Measurements from ENCODE around the gene DPYD.
"Not testable (repeated sequence)": the region's sequence is repeated elsewhere in the genome, so short reads cannot be mapped to it uniquely, and the experiment has no call there.

DPYD gene

GRCh38 chr1:97364086-97364485 lies 556.7 kb downstream of the DPYD start:
- no peak for DNase-seq
- in situ Hi-C loops (cut with MboI; ENCODE audit: low pct_unique_long_range_greater_than_20kb, low sequenced_read_pairs): no loop called here

GRCh38 chr1:97356309-97356708 lies 564.5 kb downstream of the DPYD start:
- in situ Hi-C loops (cut with MboI; ENCODE audit: low pct_unique_long_range_greater_than_20kb, low sequenced_read_pairs): no loop called here
- no peak for DNase-seq

- in situ Hi-C loops (cut with MboI; ENCODE audit: low pct_unique_long_range_greater_than_20kb, low sequenced_read_pairs): no loop called here
- no peak for DNase-seq
Observed at GRCh38 chr1:97352936-97353382, 567.9 kb downstream of the DPYD start.

GRCh38 chr1:97351846-97352245 lies 569.0 kb downstream of the DPYD start:
- in situ Hi-C loops (cut with MboI; ENCODE audit: low pct_unique_long_range_greater_than_20kb, low sequenced_read_pairs): no loop called here
- no peak for DNase-seq

GRCh38 chr1:97350662-97351061 lies 570.2 kb downstream of the DPYD start:
- in situ Hi-C loops (cut with MboI; ENCODE audit: low pct_unique_long_range_greater_than_20kb, low sequenced_read_pairs): no loop called here
- DNase-seq: no peak

- in situ Hi-C loops (cut with MboI; ENCODE audit: low pct_unique_long_range_greater_than_20kb, low sequenced_read_pairs): no loop called here
- no peak for DNase-seq
Observed at GRCh38 chr1:97350241-97350640, 570.6 kb downstream of the DPYD start.

- in situ Hi-C loops (cut with MboI; ENCODE audit: low pct_unique_long_range_greater_than_20kb, low sequenced_read_pairs); DNase-seq: not testable (repeated sequence)
Observed at GRCh38 chr1:97349794-97350193, 571.0 kb downstream of the DPYD start.

- no peak for DNase-seq
- in situ Hi-C loops (cut with MboI; ENCODE audit: low pct_unique_long_range_greater_than_20kb, low sequenced_read_pairs): no loop called here
Observed at GRCh38 chr1:97348599-97349265, 572.1 kb downstream of the DPYD start.

- in situ Hi-C loops (cut with MboI; ENCODE audit: low pct_unique_long_range_greater_than_20kb, low sequenced_read_pairs): no loop called here
- DNase-seq: no peak
Observed at GRCh38 chr1:97340951-97341350, 579.9 kb downstream of the DPYD start.

- in situ Hi-C loops (cut with MboI; ENCODE audit: low pct_unique_long_range_greater_than_20kb, low sequenced_read_pairs): no loop called here
- no peak for DNase-seq
Observed at GRCh38 chr1:97338347-97338746, 582.5 kb downstream of the DPYD start.

- DNase-seq: no peak
- in situ Hi-C loops (cut with MboI; ENCODE audit: low pct_unique_long_range_greater_than_20kb, low sequenced_read_pairs): no loop called here
Observed at GRCh38 chr1:97337250-97338030, 583.4 kb downstream of the DPYD start.

- no peak for DNase-seq
- in situ Hi-C loops (cut with MboI; ENCODE audit: low pct_unique_long_range_greater_than_20kb, low sequenced_read_pairs): no loop called here
Observed at GRCh38 chr1:97334454-97334853, 586.4 kb downstream of the DPYD start.

GRCh38 chr1:97332716-97333115 lies 588.1 kb downstream of the DPYD start:
- in situ Hi-C loops (cut with MboI; ENCODE audit: low pct_unique_long_range_greater_than_20kb, low sequenced_read_pairs): no loop called here
- DNase-seq: no peak

- no peak for DNase-seq
- in situ Hi-C loops (cut with MboI; ENCODE audit: low pct_unique_long_range_greater_than_20kb, low sequenced_read_pairs): no loop called here
Observed at GRCh38 chr1:97331165-97331564, 589.7 kb downstream of the DPYD start.

- no peak for DNase-seq
- in situ Hi-C loops (cut with MboI; ENCODE audit: low pct_unique_long_range_greater_than_20kb, low sequenced_read_pairs): no loop called here
Observed at GRCh38 chr1:97314685-97315084, 606.1 kb downstream of the DPYD start.

- no peak for DNase-seq
- in situ Hi-C loops (cut with MboI; ENCODE audit: low pct_unique_long_range_greater_than_20kb, low sequenced_read_pairs): no loop called here
Observed at GRCh38 chr1:97308131-97308530, 612.7 kb downstream of the DPYD start.

GRCh38 chr1:97307568-97307967 lies 613.3 kb downstream of the DPYD start:
- DNase-seq: no peak
- in situ Hi-C loops (cut with MboI; ENCODE audit: low pct_unique_long_range_greater_than_20kb, low sequenced_read_pairs): no loop called here

- DNase-seq: no peak
- in situ Hi-C loops (cut with MboI; ENCODE audit: low pct_unique_long_range_greater_than_20kb, low sequenced_read_pairs): no loop called here
Observed at GRCh38 chr1:97307151-97307550, 613.7 kb downstream of the DPYD start.

GRCh38 chr1:97306504-97306903 lies 614.3 kb downstream of the DPYD start:
- DNase-seq: no peak
- in situ Hi-C loops (cut with MboI; ENCODE audit: low pct_unique_long_range_greater_than_20kb, low sequenced_read_pairs): no loop called here

GRCh38 chr1:97304366-97304765 lies 616.5 kb downstream of the DPYD start:
- DNase-seq: no peak
- in situ Hi-C loops (cut with MboI; ENCODE audit: low pct_unique_long_range_greater_than_20kb, low sequenced_read_pairs): no loop called here

GRCh38 chr1:97298966-97299365 lies 621.9 kb downstream of the DPYD start:
- in situ Hi-C loops (cut with MboI; ENCODE audit: low pct_unique_long_range_greater_than_20kb, low sequenced_read_pairs): no loop called here
- DNase-seq: no peak
